SH-SY5Y (cell line): ENCODE data around the gene PHF20.

Source experiments
- GATA2 ChIP-seq: IDR thresholded peaks from 2 replicates; pipeline ENCODE4 v1.6.1; 2011; ENCODE audit warnings: mild to moderate bottlenecking, low read depth, low read length
- GATA3 ChIP-seq: IDR thresholded peaks from 2 replicates; pipeline ENCODE4 v1.6.1; 2011; ENCODE audit warnings: low read depth, mild to moderate bottlenecking, low read length, moderate library complexity

The PHF20 gene

GRCh38 chr20:35807877-35808276 lies 36.1 kb downstream of the PHF20 start:
- no peak for TF ChIP-seq GATA3
- TF ChIP-seq GATA2, result no peak

- TF ChIP-seq GATA3, result no peak
- TF ChIP-seq GATA2, result no peak
Measured at GRCh38 chr20:35820715-35821114, 48.9 kb downstream of the PHF20 start.

GRCh38 chr20:35821807-35822242 lies 50.0 kb downstream of the PHF20 start:
- TF ChIP-seq GATA2, result no peak
- no peak for TF ChIP-seq GATA3

GRCh38 chr20:35823147-35823546 lies 51.3 kb downstream of the PHF20 start:
- no peak for TF ChIP-seq GATA3
- no peak for TF ChIP-seq GATA2

GRCh38 chr20:35823937-35824336 lies 52.1 kb downstream of the PHF20 start:
- TF ChIP-seq GATA3 (no peak), GATA2 (no peak)

GRCh38 chr20:35826397-35826998 lies 54.7 kb downstream of the PHF20 start:
- no peak for TF ChIP-seq GATA3
- TF ChIP-seq GATA2, result no peak

GRCh38 chr20:35828434-35828833 lies 56.6 kb downstream of the PHF20 start:
- no peak for TF ChIP-seq GATA2
- TF ChIP-seq GATA3, result no peak

- TF ChIP-seq GATA3 (no peak), GATA2 (no peak)
Measured at GRCh38 chr20:35828916-35829315, 57.1 kb downstream of the PHF20 start.

- TF ChIP-seq GATA2 (no peak), GATA3 (no peak)
Measured at GRCh38 chr20:35830264-35830663, 58.4 kb downstream of the PHF20 start.

GRCh38 chr20:35831029-35831428 lies 59.2 kb downstream of the PHF20 start:
- TF ChIP-seq GATA3 (no peak), GATA2 (no peak)

GRCh38 chr20:35831971-35832370 lies 60.2 kb downstream of the PHF20 start:
- TF ChIP-seq GATA3 (no peak), GATA2 (no peak)

GRCh38 chr20:35833241-35833640 lies 61.4 kb downstream of the PHF20 start:
- TF ChIP-seq GATA3, result no peak
- no peak for TF ChIP-seq GATA2

- TF ChIP-seq GATA2 (no peak), GATA3 (no peak)
Measured at GRCh38 chr20:35837577-35838195, 65.9 kb downstream of the PHF20 start.

- no peak for TF ChIP-seq GATA2
- no peak for TF ChIP-seq GATA3
Measured at GRCh38 chr20:35838205-35838604, 66.4 kb downstream of the PHF20 start.

- TF ChIP-seq GATA2 (no peak), GATA3 (no peak)
Measured at GRCh38 chr20:35839904-35840303, 68.1 kb downstream of the PHF20 start.
